Urinary bladder (tissue), 4 donors: ENCODE results near the gene NUBP2. TPM values are rescaled to one million over a fixed set of nuclear protein-coding genes. Genes with fewer than 3 reads are reported as not detected.

Source experiments
- DNase-seq: peaks from one replicate; pipeline ENCODE4 v3.0.0-alpha.2; 2015; ENCODE audit errors: extremely low spot score
- H3K27ac ChIP-seq: one replicate; pipeline ENCODE4 v1.5.1; 2013; ENCODE audit warnings: low read depth, mild to moderate bottlenecking, moderate library complexity
- H3K36me3 ChIP-seq: one replicate; pipeline ENCODE4 v1.6.1; 2013; ENCODE audit warnings: mild to moderate bottlenecking, moderate library complexity; ENCODE audit not compliant: insufficient read depth
- H3K4me1 ChIP-seq: one replicate; pipeline ENCODE4 v1.6.1; 2013; ENCODE audit warnings: mild to moderate bottlenecking, moderate library complexity; ENCODE audit not compliant: insufficient read depth
- H3K4me3 ChIP-seq: one replicate; pipeline ENCODE4 v1.5.1; 2013; ENCODE audit warnings: low read depth, low read length
- WGBS: extraction: QIAGEN DNeasy Blood & Tissue Kit; methylation state at CpG from one replicate; pipeline ENCODE4 v1.1.7; 2013; 5-methylcytosine and 5-hydroxymethylcytosine counted together
- polyA plus RNA-seq: library from polyadenylated mRNA; stranded (reverse); fragments of 200-250 nt; gene quantifications from one replicate; pipeline ENCODE4 v1.2.3, GENCODE V29; 2013
- total RNA-seq: library from RNA; depleted of rRNA; stranded (reverse); fragments of >200 nt; gene quantifications from one replicate; pipeline ENCODE4 v1.2.3, GENCODE V29; 2014
- donor health status: healthy with polysubstance abuse.
- donor health status: healthy.

The NUBP2 gene
- total and polyA plus RNA-seq, 2 donors, result 29.5 to 82.0 TPM

DNA sequence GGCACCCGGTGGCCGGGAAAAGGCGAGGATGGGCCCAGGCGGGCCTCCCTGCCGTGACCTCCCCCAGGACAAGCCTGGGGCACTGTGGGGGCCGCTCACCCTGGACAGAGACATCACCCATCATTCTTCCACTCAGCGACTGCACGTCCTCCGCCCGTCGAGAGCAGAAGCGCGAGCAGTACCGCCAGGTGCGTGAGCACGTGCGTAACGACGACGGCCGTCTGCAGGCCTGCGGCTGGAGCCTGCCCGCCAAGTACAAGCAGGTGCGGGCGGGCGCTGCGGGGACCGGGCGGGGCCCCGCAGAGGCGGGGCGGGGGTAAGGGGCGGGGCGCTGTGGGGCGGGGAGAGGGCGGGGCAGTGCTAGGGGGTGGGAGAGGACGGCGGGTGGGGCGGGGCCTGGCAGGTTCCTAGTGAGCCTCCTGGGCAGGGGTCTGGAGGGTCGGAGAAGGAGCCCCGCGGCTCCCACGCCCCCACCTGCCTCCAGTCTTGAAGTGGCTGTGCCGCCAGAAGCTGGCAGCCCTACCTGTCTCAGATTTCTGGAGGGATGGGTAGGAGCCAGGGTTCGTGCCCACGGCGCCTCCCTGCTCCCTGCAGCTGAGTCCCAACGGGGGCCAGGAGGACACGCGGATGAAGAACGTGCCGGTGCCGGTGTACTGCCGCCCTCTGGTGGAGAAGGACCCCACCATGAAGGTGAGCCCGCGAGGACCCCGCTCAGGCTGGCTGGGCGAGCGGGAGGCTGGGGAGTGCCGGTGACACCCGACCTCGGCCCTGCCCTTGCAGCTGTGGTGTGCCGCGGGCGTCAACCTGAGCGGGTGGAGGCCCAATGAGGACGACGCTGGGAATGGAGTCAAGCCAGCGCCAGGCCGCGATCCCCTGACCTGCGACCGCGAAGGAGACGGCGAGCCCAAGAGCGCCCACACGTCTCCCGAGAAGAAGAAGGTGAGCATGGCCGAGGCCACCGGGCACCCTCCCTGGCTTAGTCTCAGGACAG, 18.9 kb upstream of the NUBP2 start:
- 66% methylated on average over 81 of the region's 81 CpGs for WGBS
- H3K27ac ChIP-seq, result no peak overlapping the region
- H3K4me1 ChIP-seq, result no peaks in the 10 kb centered on the region
- H3K4me3 ChIP-seq, result no peak overlapping the region
- DNase-seq, result no peak
- peaks cover 7% of the 10 kb centered on the region for H3K36me3 ChIP-seq

DNA sequence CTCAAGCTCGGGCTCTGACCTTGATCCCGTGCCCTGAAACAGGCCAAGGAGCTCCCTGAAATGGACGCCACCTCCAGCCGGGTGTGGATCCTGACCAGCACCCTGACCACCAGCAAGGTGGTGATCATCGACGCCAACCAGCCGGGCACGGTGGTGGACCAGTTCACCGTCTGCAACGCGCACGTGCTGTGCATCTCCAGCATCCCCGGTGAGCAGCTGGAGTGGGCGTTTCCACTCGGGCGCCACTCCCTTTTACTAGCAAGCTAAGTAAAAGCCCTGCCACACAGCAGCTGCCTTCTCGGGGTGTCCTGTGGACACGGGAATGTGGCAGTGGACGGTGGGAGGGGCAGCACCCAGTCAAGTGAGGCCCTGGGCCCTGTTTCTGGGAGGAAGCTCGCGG, 17.8 kb upstream of the NUBP2 start:
- no peak for DNase-seq
- Histone ChIP-seq H3K4me3 (no peak overlapping the region), H3K27ac (no peak overlapping the region), H3K36me3 (peaks cover 7% of the 10 kb centered on the region), H3K4me1 (no peaks in the 10 kb centered on the region)
- 91% methylated on average over 21 of the region's 21 CpGs for WGBS

DNA sequence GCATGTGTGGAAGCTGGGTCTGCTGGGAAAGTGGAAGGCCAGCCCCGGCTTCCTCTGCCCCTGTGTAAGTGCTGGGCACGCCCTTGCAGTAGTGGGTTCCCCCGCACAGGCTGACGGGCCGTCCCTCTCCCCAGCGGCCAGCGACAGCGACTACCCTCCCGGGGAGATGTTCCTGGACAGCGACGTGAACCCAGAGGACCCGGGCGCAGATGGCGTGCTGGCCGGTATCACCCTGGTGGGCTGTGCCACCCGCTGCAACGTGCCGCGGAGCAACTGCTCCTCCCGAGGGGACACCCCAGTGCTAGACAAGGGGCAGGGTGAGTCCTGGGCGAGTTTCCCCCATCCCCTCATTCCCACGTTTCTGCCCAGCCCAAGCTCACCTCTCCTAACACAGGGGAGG, 16.9 kb upstream of the NUBP2 start:
- no peak overlapping the region for H3K27ac ChIP-seq
- WGBS, result 90% methylated on average over 22 of the region's 22 CpGs
- no peak for DNase-seq
- no peak overlapping the region for H3K4me3 ChIP-seq
- H3K4me1 ChIP-seq, result no peaks in the 10 kb centered on the region
- H3K36me3 ChIP-seq, result peaks cover 4% of the 10 kb centered on the region

DNA sequence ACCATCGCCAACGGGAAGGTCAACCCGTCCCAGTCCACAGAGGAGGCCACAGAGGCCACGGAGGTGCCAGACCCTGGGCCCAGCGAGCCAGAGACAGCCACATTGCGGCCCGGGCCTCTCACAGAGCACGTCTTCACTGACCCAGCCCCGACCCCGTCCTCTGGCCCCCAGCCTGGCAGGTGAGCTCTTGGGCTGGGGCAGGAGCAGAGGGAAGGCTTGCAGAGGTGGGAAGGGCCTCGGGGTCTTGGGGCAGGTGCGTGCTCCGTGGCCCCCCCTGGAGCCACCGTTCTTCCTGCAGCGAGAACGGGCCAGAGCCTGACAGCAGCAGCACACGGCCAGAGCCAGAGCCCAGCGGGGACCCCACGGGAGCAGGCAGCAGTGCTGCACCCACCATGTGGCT, 16.5 kb upstream of the NUBP2 start:
- no peak overlapping the region for H3K4me3 ChIP-seq
- no peaks in the 10 kb centered on the region for H3K4me1 ChIP-seq
- H3K36me3 ChIP-seq, result peaks cover 4% of the 10 kb centered on the region
- 90% methylated on average over 19 of the region's 19 CpGs for WGBS
- DNase-seq, result no peak
- no peak overlapping the region for H3K27ac ChIP-seq

DNA sequence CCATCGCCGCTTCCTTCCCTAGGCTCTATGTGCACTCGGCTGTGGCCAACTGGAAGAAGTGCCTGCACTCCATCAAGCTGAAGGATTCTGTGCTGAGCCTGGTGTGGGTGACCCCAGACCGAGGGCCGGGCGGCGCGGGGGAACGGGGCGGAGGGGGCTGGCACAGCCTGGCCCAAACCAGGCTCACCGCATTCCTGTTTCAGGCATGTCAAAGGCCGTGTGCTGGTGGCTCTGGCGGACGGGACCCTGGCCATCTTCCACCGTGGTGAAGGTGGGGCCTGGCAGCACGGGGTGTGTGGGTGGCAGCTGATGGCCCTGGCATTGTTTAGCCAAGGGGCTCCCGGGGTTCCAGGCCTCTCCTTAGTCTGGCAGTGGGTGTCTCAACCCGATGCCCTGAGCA, 16.1 kb upstream of the NUBP2 start:
- H3K27ac ChIP-seq, result no peak overlapping the region
- WGBS, result 88% methylated on average over 18 of the region's 18 CpGs
- DNase-seq, result no peak
- no peak overlapping the region for H3K4me3 ChIP-seq
- H3K4me1 ChIP-seq, result no peaks in the 10 kb centered on the region
- H3K36me3 ChIP-seq, result peaks cover 4% of the 10 kb centered on the region

DNA sequence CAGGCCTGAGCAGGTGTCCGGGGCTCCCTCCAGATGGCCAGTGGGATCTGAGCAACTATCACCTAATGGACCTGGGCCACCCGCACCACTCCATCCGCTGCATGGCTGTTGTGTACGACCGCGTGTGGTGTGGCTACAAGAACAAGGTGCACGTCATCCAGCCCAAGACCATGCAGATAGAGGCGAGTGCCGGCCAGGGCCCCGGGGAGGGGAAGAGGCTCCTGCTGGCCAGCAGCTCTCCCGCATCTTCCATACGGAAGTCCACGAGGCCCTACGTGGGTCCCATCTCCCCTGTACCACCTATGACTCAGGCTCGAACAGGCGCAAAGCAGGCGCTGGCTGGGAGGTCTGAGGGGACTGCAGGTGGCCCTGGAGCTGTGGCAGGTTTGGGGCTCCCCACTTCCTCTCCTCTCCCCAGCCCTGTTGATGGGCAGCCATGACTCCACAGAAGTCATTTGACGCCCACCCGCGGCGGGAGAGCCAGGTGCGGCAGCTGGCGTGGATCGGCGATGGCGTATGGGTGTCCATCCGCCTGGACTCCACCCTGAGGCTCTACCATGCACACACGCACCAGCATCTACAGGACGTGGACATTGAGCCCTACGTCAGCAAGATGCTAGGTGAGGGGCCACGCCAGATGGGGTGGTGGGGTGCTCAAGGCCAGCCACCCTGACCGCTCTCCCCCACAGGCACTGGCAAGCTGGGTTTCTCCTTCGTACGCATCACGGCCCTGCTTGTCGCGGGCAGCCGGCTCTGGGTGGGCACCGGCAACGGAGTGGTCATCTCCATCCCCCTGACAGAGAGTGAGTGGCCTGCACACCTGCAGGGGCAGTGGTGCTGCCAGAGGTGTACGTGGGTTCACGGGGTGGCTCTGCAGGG, 15.4 kb upstream of the NUBP2 start:
- H3K4me1 ChIP-seq, result no peaks in the 10 kb centered on the region
- whole genome bisulfite sequencing, result 91% methylated on average over 42 of the region's 42 CpGs
- H3K27ac ChIP-seq, result no peak overlapping the region
- H3K36me3 ChIP-seq, result peaks cover 4% of the 10 kb centered on the region
- DNase-seq, result no peak
- H3K4me3 ChIP-seq, result no peak overlapping the region

DNA sequence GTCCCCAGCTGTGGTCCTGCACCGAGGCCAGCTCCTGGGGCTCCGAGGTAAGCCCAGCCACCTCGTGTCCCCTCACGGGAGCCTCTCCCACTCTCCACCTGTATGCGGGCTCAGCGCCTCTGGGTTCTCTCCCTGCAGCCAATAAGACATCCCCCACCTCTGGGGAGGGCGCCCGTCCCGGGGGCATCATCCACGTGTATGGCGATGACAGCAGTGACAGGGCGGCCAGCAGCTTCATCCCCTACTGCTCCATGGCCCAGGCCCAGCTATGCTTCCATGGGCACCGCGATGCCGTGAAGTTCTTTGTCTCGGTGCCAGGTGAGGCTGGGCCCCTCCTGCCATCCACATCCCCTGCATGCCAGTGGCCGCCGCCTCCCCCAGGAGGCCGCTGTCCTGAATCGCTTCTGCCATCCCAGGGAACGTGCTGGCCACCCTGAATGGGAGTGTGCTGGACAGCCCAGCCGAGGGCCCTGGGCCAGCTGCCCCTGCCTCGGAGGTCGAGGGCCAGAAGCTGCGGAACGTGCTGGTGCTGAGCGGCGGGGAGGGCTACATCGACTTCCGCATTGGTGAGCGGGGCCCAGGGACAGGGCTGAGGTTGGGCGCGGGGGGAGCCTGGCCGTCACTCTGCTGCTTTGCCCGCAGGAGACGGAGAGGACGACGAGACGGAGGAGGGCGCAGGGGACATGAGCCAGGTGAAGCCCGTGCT, 14.5 kb upstream of the NUBP2 start:
- Histone ChIP-seq H3K27ac (no peak overlapping the region), H3K4me1 (no peaks in the 10 kb centered on the region), H3K36me3 (peaks cover 4% of the 10 kb centered on the region), H3K4me3 (no peak overlapping the region)
- DNase-seq, result no peak
- WGBS, result 85% methylated on average over 41 of the region's 41 CpGs

DNA sequence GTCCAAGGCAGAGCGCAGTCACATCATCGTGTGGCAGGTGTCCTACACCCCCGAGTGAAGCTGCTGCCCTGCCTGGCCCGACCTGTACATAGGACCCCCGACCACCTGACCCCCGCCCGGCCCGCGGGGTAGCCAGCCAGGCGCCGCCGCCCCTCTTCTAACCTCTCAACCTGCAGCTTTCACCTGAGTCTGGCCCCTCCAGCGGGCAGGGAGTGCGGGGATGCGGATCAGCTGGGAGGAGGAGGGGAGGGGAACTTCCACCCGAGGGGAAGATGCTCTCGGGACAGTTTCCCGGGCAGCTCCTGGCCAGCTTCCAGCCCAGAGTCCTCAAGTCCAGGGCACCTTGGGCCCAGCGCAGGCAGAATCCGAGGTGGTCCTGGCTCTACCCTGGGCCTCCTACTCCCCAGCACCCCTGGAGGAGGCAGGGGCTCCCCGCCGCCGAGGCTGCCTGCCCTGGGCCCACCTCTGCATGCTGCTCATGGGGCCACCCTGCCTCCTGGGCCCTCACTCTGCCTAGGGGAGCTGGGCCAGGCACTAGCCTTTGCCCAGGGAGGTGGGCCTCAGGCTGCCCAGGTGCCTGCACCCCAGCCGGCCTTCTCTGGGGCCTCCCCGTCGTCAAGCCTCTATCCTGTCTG, 13.9 kb upstream of the NUBP2 start:
- Histone ChIP-seq H3K4me1 (no peaks in the 10 kb centered on the region), H3K27ac (no peak overlapping the region), H3K36me3 (peaks cover 4% of the 10 kb centered on the region), H3K4me3 (no peak overlapping the region)
- no peak for DNase-seq
- WGBS, result 76% methylated on average over 26 of the region's 26 CpGs

DNA sequence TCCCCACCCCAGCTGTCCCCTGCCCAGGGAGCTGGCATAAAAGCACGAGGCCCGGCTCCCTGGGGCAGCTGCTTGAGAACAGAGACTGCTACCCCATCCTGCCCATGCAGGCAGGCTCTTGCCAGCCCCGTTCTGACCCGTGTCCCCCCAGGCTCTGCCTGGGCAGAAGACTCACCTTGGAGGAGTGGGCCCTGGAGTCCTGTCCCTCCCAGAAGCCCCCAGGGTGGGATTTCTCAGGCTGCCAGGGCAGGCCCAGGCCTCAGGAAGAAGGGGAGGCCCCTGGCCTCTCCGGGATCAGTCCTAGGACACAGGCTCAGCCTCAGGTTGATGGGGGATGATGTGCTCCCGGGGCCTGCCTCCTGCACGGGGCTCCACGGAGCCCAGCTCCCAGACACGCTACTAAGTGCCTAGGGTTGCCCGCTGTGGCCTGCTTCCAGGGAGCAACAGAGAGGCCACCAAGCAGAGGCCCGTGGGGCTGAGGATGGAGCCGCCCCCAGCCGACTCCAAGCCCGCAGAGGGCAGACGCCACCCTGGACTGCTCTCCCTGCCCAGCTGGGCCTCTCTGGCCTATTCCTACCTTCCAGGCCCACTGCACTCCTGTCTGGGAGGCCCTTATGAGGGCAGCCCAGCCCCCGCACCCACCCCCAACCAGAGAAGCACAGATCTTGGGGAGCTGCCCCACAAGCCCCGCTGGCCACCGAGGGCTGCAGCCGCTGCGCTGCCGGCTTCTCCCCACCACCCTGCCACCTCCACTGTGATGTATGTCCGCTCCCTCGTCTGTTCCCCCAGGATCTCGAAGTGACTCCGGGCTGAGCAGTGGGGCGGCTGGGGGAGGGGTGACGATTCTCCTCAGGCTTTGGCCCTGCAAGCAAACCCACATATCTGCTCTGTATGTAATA, 13.1 kb upstream of the NUBP2 start:
- Histone ChIP-seq H3K4me3 (no peak overlapping the region), H3K4me1 (no peaks in the 10 kb centered on the region), H3K27ac (no peak overlapping the region), H3K36me3 (peaks cover 4% of the 10 kb centered on the region)
- DNase-seq, result no peak
- WGBS, result 72% methylated on average over 27 of the region's 27 CpGs

DNA sequence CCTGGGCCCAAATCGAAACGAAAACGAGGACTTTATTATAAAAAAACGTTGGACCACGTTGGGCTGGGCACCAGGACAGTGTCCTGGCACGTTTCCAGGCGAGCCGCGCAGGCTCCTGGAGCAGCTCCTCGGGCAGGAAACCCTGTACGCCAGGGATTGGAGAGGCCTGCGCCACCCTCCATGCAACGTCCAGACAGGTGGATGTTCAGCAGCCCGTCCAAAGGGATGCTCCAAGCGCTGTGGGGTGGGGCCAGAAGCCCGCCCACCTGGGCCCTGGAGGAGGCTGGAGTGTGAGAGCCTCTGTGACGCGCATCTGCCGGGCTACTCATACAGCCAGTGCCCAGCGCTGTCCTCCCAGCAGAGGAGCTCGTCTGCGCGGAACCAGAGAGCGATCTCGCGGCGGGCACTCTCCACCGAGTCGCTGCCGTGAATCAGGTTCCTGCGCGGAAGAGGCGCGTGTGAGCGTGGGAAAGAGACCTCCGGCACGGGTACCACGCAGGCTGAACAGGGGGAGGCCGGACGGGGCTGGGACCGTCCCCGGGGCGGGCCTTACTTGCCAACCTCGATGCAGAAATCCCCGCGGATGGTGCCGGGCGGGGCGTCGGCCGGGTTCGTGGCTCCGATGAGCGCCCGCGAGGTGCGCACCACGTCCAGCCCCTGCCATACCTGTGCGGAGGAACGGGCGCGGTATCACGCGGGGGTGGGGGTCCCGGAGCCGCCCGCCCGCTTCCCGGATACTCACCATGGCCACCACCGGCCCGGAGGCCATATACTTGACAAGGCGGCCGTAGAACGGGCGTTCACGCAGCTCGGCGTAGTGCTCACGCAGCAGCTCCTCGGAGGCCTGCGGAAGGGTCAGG, 12.2 kb upstream of the NUBP2 start:
- peak overlapping the region; percentile 40 for H3K27ac ChIP-seq
- DNase-seq, result no peak
- H3K4me3 ChIP-seq, result peak overlapping the region; percentile 94
- peaks cover 3% of the 10 kb centered on the region for H3K36me3 ChIP-seq
- 6% methylated on average over 81 of the region's 81 CpGs for WGBS
- H3K4me1 ChIP-seq, result no peaks in the 10 kb centered on the region

DNA sequence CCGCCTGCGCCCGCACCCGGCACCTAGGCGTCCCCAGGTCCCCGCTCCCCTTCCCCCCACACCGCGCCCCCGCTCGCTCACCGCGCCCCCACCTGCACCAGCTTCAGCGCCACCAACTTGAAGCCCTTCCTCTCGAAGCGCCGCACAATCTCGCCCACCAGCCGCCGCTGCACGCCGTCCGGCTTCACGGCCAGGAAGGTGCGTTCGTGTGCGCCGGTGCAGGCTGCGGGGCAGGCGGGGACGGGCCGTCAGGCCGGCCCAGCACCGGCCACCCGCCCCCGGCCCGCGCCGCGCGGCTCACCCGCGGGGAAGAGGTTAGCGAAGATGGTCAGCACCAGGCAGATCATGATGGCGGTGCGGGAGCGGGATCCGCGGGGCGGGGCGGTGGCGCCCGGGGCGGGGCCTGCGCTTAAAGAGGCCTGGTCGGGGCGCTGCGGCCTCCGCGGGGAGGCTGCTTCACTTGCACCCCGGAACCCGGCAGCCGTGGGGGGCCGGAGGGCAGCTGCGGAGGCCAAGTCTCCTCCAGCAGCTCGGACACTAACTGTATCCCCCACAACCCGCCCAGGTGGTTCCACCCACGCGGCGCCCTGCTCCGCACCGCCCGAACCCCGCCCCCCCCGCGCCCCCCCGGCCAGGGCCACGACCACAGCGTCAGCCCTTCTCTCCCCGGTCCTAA, 11.4 kb upstream of the NUBP2 start, which contains the start of gene NME3:
Gene NME3 (minus strand): TSS at position 356 of the 676 bp plus-strand sequence. CDS start 9 bp downstream, at position 347.
- Histone ChIP-seq H3K27ac (peak within 1 kb of the TSS; percentile 62), H3K4me1 (no peaks in the 10 kb centered on the region), H3K36me3 (no peaks in the 10 kb centered on the region), H3K4me3 (peak within 1 kb of the TSS; percentile 94)
- no peak for DNase-seq
- WGBS, result under 1% methylated on average over 79 of the region's 79 CpGs
